DOHH2 (cell line): ENCODE measurements around the gene PDE7B.

Experiments used
- H3F3A ChIP-seq: fragments of 200-600 bp; sonication (generic), shearing (Covaris generic); 2 replicates; pipeline ENCODE4 v1.6.0; 2016; ENCODE audit warnings: antibody characterized with exemption, mild to moderate bottlenecking; ENCODE audit not compliant: control insufficient read depth, insufficient read depth
- H3K27ac ChIP-seq: fragments of 200-600 bp; sonication (generic); 2 replicates; pipeline ENCODE4 v1.5.1; 2014; ENCODE audit warnings: low read depth, mild to moderate bottlenecking, low read length, moderate library complexity
- H3K27me3 ChIP-seq: fragments of 200-600 bp; sonication (generic); 2 replicates; pipeline ENCODE4 v1.6.1; 2014; ENCODE audit warnings: mild to moderate bottlenecking, low read length, mixed read lengths; ENCODE audit not compliant: control insufficient read depth
- H3K36me3 ChIP-seq: fragments of 200-600 bp; sonication (generic); 2 replicates; pipeline ENCODE4 v1.6.1; 2014; ENCODE audit warnings: mild to moderate bottlenecking, low read length, moderate library complexity, mixed read lengths; ENCODE audit not compliant: control insufficient read depth
- H3K4me1 ChIP-seq: fragments of 200-600 bp; sonication (generic); 2 replicates; pipeline ENCODE4 v1.6.1; 2014; ENCODE audit warnings: mild to moderate bottlenecking, low read length, mixed read lengths; ENCODE audit not compliant: control insufficient read depth
- H3K4me2 ChIP-seq: fragments of 200-600 bp; sonication (generic); 2 replicates; pipeline ENCODE4 v1.6.0; 2014; ENCODE audit warnings: mild to moderate bottlenecking, low read length, moderate library complexity
- H3K4me3 ChIP-seq: fragments of 200-600 bp; sonication (generic); 2 replicates; pipeline ENCODE4 v1.5.1; 2014; ENCODE audit warnings: mild to moderate bottlenecking, low read length, mixed read lengths
- H3K79me2 ChIP-seq: fragments of 200-600 bp; sonication (generic); 2 replicates; pipeline ENCODE4 v1.6.1; 2014; ENCODE audit warnings: mild to moderate bottlenecking, low read length, mixed read lengths; ENCODE audit not compliant: control insufficient read depth
- H3K9me2 ChIP-seq: fragments of 200-600 bp; sonication (generic); replicated peaks from 2 replicates; pipeline ENCODE4 v1.6.1; 2014; ENCODE audit warnings: mild to moderate bottlenecking, low read length, mixed read lengths; ENCODE audit not compliant: control insufficient read depth
- H3K9me3 ChIP-seq: fragments of 200-600 bp; sonication (generic); 2 replicates; pipeline ENCODE4 v1.6.1; 2014; ENCODE audit warnings: antibody characterized with exemption, low read length, mixed read lengths; ENCODE audit not compliant: control insufficient read depth, insufficient read depth
- H4K20me1 ChIP-seq: fragments of 200-600 bp; sonication (generic); 2 replicates; pipeline ENCODE4 v1.6.0; 2014; ENCODE audit warnings: low read depth, mild to moderate bottlenecking, antibody characterized with exemption, low read length, moderate library complexity; ENCODE audit not compliant: control insufficient read depth, insufficient read depth
- CTCF ChIP-seq: fragments of 200-600 bp; sonication (generic); IDR thresholded peaks from one replicate; pipeline ENCODE4 v1.5.1; 2014; ENCODE audit warnings: antibody characterized with exemption, mild to moderate bottlenecking, low read depth, low read length; ENCODE audit not compliant: poor library complexity, severe bottlenecking
- EZH2phosphoT487 ChIP-seq: fragments of 200-600 bp; sonication (generic); IDR thresholded peaks from 2 replicates; pipeline ENCODE4 v1.6.1; 2017; ENCODE audit warnings: borderline replicate concordance, mild to moderate bottlenecking, antibody characterized with exemption, low read length, moderate library complexity, mixed read lengths

The PDE7B gene

GRCh38 chr6:136030131-136030530, 178.6 kb downstream of the PDE7B start:
- Histone ChIP-seq H3K36me3 (no peaks in the 10 kb centered on the region), H4K20me1 (no peaks in the 10 kb centered on the region), H3K27me3 (0 out of 2 replicates have a peak, but pooled peaks cover 3% of the 10 kb centered on the region), H3F3A (no peaks in the 10 kb centered on the region), H3K27ac (no peak overlapping the region), H3K4me3 (no peak overlapping the region), H3K4me2 (no peak overlapping the region), H3K9me2 (no peaks in the 10 kb centered on the region), H3K79me2 (no peaks in the 10 kb centered on the region), H3K4me1 (no peaks in the 10 kb centered on the region), H3K9me3 (no peaks in the 10 kb centered on the region)
- TF ChIP-seq CTCF (no peak), EZH2phosphoT487 (no peak)

DNA sequence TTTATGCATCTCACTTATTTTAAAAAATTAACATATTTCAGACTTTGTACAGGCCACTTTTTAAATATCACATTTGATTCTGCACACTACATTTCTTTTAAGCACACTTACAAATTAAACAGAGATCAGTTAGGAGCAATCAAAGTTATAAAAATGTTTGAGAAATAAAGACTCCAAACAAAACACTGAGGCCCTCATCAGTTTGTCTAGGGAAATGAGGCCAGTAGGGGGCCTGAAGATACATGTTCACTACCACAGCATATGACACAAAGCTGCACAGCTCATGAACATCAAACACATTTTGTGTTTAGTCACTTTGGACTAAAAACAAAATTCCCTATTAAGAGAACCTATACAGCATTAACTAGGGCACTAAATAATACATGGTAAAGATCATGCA, 180.5 kb downstream of the PDE7B start:
- H3K9me3 ChIP-seq: no peaks in the 10 kb centered on the region
- H3K4me1 ChIP-seq: no peaks in the 10 kb centered on the region
- H3K36me3 ChIP-seq: no peaks in the 10 kb centered on the region
- no peak overlapping the region for H3K4me2 ChIP-seq
- H3F3A ChIP-seq: no peaks in the 10 kb centered on the region
- H3K27ac ChIP-seq: no peak overlapping the region
- no peak overlapping the region for H3K4me3 ChIP-seq
- H4K20me1 ChIP-seq: no peaks in the 10 kb centered on the region
- TF ChIP-seq EZH2phosphoT487 (no peak), CTCF (peak; percentile 48)
- H3K27me3 ChIP-seq: 0 out of 2 replicates have a peak, but pooled peaks cover 3% of the 10 kb centered on the region
- H3K9me2 ChIP-seq: no peaks in the 10 kb centered on the region
- H3K79me2 ChIP-seq: no peaks in the 10 kb centered on the region

DNA sequence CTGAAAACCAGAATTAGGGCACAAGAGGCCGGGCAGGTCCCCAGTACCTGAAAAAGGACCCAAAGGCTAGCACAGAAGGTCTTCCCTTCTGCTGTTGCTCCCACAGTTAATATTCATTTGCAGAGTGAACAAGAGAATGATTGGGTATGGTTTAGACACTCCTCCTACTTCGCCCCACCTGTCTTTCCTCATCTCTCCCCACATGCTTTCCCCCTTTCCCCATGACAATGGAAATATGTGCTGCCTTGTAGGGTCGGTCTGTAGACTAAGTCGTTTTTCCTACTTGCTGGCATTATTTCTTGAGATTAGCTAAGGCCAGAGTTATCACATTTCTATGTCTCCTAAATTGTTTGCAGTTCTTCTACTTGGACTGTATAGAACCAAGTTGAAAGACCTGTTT, 181.9 kb downstream of the PDE7B start:
- Histone ChIP-seq H4K20me1 (no peaks in the 10 kb centered on the region), H3K9me3 (no peaks in the 10 kb centered on the region), H3K4me1 (no peaks in the 10 kb centered on the region), H3K9me2 (no peaks in the 10 kb centered on the region), H3K79me2 (no peaks in the 10 kb centered on the region), H3K36me3 (no peaks in the 10 kb centered on the region), H3K4me2 (no peak overlapping the region), H3K27ac (no peak overlapping the region), H3K27me3 (peaks cover 6% of the 10 kb centered on the region; the same call in 1 of the 2 replicates), H3K4me3 (no peak overlapping the region), H3F3A (no peaks in the 10 kb centered on the region)
- TF ChIP-seq CTCF (no peak), EZH2phosphoT487 (no peak)
